ENCODE results near the gene UTP15.

UTP15 gene

DNA sequence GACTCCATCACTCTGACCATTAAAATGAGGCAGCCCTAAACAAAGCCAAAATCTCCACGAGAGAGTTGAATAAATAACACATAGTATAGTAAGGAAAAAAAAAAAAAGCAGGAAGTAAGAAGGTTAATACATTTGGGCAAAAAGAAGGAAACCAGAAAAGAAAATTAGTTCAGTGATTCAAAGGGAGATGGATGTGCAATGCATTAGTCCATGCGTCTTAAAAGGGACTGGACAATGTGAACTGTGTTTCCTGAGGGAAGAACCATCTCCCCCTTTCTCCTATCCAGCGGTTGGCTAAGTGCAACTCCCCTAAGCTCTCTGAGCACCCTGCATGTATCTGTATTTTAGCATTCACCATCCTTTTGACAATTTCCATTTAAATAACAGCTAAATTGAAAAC lies 1.5 kb upstream of the UTP15 start:
- no peak for DNase-seq

GRCh38 chr5:73564675-73565074 lies 868 bp upstream of the UTP15 start:
- Histone ChIP-seq H3K27me3 (replicated peaks; ENCODE audit: control insufficient read depth, insufficient read depth, low read length, poor library complexity, severe bottlenecking) (no peaks in the 10 kb centered on the region), H3K27ac (ENCODE audit: insufficient read depth, low read length, poor library complexity, severe bottlenecking) (peak overlapping the region; percentile 93), H3K4me3 (ENCODE audit: insufficient read depth, low read depth, low read length, poor library complexity, severe bottlenecking) (peak overlapping the region; percentile 69), H3K4me1 (ENCODE audit: control insufficient read depth, insufficient read depth, low read length, poor library complexity, severe bottlenecking) (peaks cover 13% of the 10 kb centered on the region), H3K9me3 (ENCODE audit: control insufficient read depth, low read length) (no peaks in the 10 kb centered on the region), H3K36me3 (ENCODE audit: control insufficient read depth, insufficient read depth, low read length) (peaks cover 13% of the 10 kb centered on the region)
- peak in 1 of 3 donors; percentile 0 for DNase-seq

More for the DNA sequence above, 1.5 kb upstream of the UTP15 start:
- H3K9me3 ChIP-seq (ENCODE audit: control insufficient read depth, low read length), result no peaks in the 10 kb centered on the region
- peaks cover 13% of the 10 kb centered on the region for H3K4me1 ChIP-seq (ENCODE audit: control insufficient read depth, insufficient read depth, low read length, poor library complexity, severe bottlenecking)
- peaks cover 13% of the 10 kb centered on the region for H3K36me3 ChIP-seq (ENCODE audit: control insufficient read depth, insufficient read depth, low read length)
- H3K27me3 ChIP-seq (replicated peaks; ENCODE audit: control insufficient read depth, insufficient read depth, low read length, poor library complexity, severe bottlenecking), result no peaks in the 10 kb centered on the region
- peak overlapping the region; percentile 69 for H3K4me3 ChIP-seq (ENCODE audit: insufficient read depth, low read depth, low read length, poor library complexity, severe bottlenecking)
- peak overlapping the region; percentile 93 for H3K27ac ChIP-seq (ENCODE audit: insufficient read depth, low read length, poor library complexity, severe bottlenecking)

- Histone ChIP-seq H3K4me1 (ENCODE audit: control insufficient read depth, insufficient read depth, low read length, poor library complexity, severe bottlenecking) (peaks cover 13% of the 10 kb centered on the region), H3K9me3 (ENCODE audit: control insufficient read depth, low read length) (no peaks in the 10 kb centered on the region), H3K27me3 (replicated peaks; ENCODE audit: control insufficient read depth, insufficient read depth, low read length, poor library complexity, severe bottlenecking) (no peaks in the 10 kb centered on the region), H3K4me3 (ENCODE audit: insufficient read depth, low read depth, low read length, poor library complexity, severe bottlenecking) (peak overlapping the region; percentile 69), H3K36me3 (ENCODE audit: control insufficient read depth, insufficient read depth, low read length) (peaks cover 9% of the 10 kb centered on the region), H3K27ac (ENCODE audit: insufficient read depth, low read length, poor library complexity, severe bottlenecking) (peak overlapping the region; percentile 93)
- no peak for DNase-seq
Measured at GRCh38 chr5:73565969-73566547, 515 bp downstream of the UTP15 start.

DNA sequence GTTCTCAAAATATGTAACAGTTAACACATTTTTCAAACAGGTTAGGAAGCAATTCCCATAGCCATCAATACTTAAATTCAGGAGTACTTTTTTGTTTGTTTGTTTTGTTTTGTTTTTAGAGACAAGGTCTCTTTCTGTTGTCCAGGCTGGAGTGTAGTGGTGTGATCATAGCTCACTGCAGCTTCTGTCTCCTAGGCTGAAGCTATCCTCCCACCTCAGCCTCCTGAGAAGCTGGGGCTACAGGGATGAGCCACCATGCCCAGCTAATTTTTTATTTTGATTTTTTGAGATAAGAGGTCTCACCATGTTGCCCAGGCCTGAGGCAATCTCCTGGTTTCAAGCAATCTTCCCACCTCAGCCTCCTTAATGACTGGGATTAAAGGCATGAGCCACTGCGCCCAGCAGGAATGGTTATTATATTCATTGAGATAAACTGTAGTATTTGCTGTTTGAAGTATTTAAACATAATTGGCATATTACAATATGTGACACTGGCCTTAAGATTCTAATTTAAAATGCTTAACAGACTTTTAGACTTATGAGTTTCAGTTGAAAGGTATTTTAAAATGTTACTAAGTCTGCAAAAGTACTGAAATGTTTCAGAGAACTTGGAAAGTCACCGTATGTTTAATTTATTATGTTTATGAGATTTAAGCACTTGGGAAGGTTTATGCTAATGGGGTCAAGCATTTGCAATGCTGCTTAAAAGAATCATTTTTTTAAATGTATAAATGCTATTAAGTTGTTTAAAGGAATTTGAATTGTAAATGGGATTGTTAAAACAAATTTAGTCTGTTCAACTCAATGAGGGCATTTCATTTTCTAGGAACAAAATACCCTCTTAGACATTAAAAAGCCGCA lies 17.0 kb downstream of the UTP15 start:
- H3K36me3 ChIP-seq (ENCODE audit: control insufficient read depth, insufficient read depth, low read length), result peaks cover 21% of the 10 kb centered on the region
- no peaks in the 10 kb centered on the region for H3K4me1 ChIP-seq (ENCODE audit: control insufficient read depth, insufficient read depth, low read length, poor library complexity, severe bottlenecking)
- no peak overlapping the region for H3K27ac ChIP-seq (ENCODE audit: insufficient read depth, low read length, poor library complexity, severe bottlenecking)
- no peak for DNase-seq
- H3K4me3 ChIP-seq (ENCODE audit: insufficient read depth, low read depth, low read length, poor library complexity, severe bottlenecking), result no peak overlapping the region
- no peaks in the 10 kb centered on the region for H3K27me3 ChIP-seq (replicated peaks; ENCODE audit: control insufficient read depth, insufficient read depth, low read length, poor library complexity, severe bottlenecking)
- H3K9me3 ChIP-seq (ENCODE audit: control insufficient read depth, low read length), result no peaks in the 10 kb centered on the region

- H3K4me3 ChIP-seq (ENCODE audit: insufficient read depth, low read depth, low read length, poor library complexity, severe bottlenecking), result no peak overlapping the region
- H3K27me3 ChIP-seq (replicated peaks; ENCODE audit: control insufficient read depth, insufficient read depth, low read length, poor library complexity, severe bottlenecking), result no peaks in the 10 kb centered on the region
- H3K36me3 ChIP-seq (ENCODE audit: control insufficient read depth, insufficient read depth, low read length), result no peaks in the 10 kb centered on the region
- H3K27ac ChIP-seq (ENCODE audit: insufficient read depth, low read length, poor library complexity, severe bottlenecking), result no peak overlapping the region
- no peaks in the 10 kb centered on the region for H3K4me1 ChIP-seq (ENCODE audit: control insufficient read depth, insufficient read depth, low read length, poor library complexity, severe bottlenecking)
- DNase-seq, result no peak
- H3K9me3 ChIP-seq (ENCODE audit: control insufficient read depth, low read length), result no peaks in the 10 kb centered on the region
Measured at GRCh38 chr5:73587923-73588322, 22.4 kb downstream of the UTP15 start.

- peak in 1 of 3 donors; percentile 24 for DNase-seq
- H3K27ac ChIP-seq (ENCODE audit: insufficient read depth, low read length, poor library complexity, severe bottlenecking), result no peak overlapping the region
Measured at GRCh38 chr5:73591102-73591695, 25.7 kb downstream of the UTP15 start.

GRCh38 chr5:73591698-73592501 lies 26.4 kb downstream of the UTP15 start:
- no peaks in the 10 kb centered on the region for H3K4me1 ChIP-seq (ENCODE audit: control insufficient read depth, insufficient read depth, low read length, poor library complexity, severe bottlenecking)
- H3K27me3 ChIP-seq (replicated peaks; ENCODE audit: control insufficient read depth, insufficient read depth, low read length, poor library complexity, severe bottlenecking), result no peaks in the 10 kb centered on the region
- H3K4me3 ChIP-seq (ENCODE audit: insufficient read depth, low read depth, low read length, poor library complexity, severe bottlenecking), result no peak overlapping the region
- H3K36me3 ChIP-seq (ENCODE audit: control insufficient read depth, insufficient read depth, low read length), result no peaks in the 10 kb centered on the region
- no peaks in the 10 kb centered on the region for H3K9me3 ChIP-seq (ENCODE audit: control insufficient read depth, low read length)
- no peak for DNase-seq
- H3K27ac ChIP-seq (ENCODE audit: insufficient read depth, low read length, poor library complexity, severe bottlenecking), result no peak overlapping the region

More at GRCh38 chr5:73591102-73591695, 25.7 kb downstream of the UTP15 start:
- H3K36me3 ChIP-seq (ENCODE audit: control insufficient read depth, insufficient read depth, low read length), result no peaks in the 10 kb centered on the region
- H3K27me3 ChIP-seq (replicated peaks; ENCODE audit: control insufficient read depth, insufficient read depth, low read length, poor library complexity, severe bottlenecking), result no peaks in the 10 kb centered on the region
- H3K4me3 ChIP-seq (ENCODE audit: insufficient read depth, low read depth, low read length, poor library complexity, severe bottlenecking), result no peak overlapping the region
- no peaks in the 10 kb centered on the region for H3K9me3 ChIP-seq (ENCODE audit: control insufficient read depth, low read length)
- no peaks in the 10 kb centered on the region for H3K4me1 ChIP-seq (ENCODE audit: control insufficient read depth, insufficient read depth, low read length, poor library complexity, severe bottlenecking)

DNA sequence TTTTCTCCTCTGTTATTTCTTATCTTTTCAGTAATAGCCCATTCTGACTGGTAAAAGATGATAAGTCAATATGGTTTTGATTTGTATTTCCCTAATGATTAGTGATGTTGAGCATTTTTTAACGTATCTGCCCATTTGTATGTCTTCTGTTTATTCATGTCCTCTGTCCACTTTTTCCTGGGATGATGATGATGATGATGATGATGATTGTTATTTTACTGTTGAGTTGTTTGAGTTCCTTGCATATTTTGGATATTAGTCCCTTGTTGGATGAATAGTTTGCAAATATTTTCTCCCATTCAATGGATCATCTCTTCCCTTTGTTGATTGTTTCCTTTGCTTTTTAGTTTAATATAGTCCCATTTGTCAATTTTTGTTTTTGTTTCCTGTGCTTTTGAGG lies 27.0 kb downstream of the UTP15 start:
- no peak overlapping the region for H3K4me3 ChIP-seq (ENCODE audit: insufficient read depth, low read depth, low read length, poor library complexity, severe bottlenecking)
- DNase-seq, result no peak
- no peak overlapping the region for H3K27ac ChIP-seq (ENCODE audit: insufficient read depth, low read length, poor library complexity, severe bottlenecking)

DNA sequence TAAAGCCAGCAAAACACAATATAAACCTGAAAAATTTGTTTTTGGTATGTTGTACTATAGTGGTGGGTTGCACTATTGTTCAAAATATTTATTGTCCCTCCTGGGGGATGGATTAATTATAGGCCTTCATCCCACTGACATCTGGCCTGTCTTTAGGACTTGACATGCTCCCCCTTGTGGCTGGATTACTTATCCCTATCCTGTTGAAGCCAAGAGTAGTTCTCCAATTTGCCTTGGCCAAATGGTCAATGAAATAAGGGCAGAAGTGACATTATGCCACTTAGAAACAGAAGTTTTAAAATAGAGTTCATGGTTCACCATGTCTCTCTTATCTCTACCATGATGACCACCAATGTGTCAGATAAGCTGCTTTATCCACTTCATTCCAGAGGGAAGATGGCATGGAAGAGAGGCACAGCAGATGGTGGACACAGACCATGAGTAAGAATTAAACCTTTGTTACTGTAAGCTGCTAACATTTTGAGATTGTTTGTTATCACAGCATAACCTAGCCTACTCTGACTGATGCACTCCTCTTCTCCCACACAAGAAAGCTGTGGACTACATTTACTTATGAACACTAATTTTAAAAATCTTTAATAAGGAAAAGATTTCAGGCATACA lies 31.3 kb downstream of the UTP15 start:
- no peaks in the 10 kb centered on the region for H3K9me3 ChIP-seq (ENCODE audit: control insufficient read depth, low read length)
- no peaks in the 10 kb centered on the region for H3K27me3 ChIP-seq (replicated peaks; ENCODE audit: control insufficient read depth, insufficient read depth, low read length, poor library complexity, severe bottlenecking)
- no peak for DNase-seq
- no peaks in the 10 kb centered on the region for H3K4me1 ChIP-seq (ENCODE audit: control insufficient read depth, insufficient read depth, low read length, poor library complexity, severe bottlenecking)
- no peak overlapping the region for H3K4me3 ChIP-seq (ENCODE audit: insufficient read depth, low read depth, low read length, poor library complexity, severe bottlenecking)
- no peaks in the 10 kb centered on the region for H3K36me3 ChIP-seq (ENCODE audit: control insufficient read depth, insufficient read depth, low read length)
- H3K27ac ChIP-seq (ENCODE audit: insufficient read depth, low read length, poor library complexity, severe bottlenecking), result no peak overlapping the region

More for the DNA sequence above, 27.0 kb downstream of the UTP15 start:
- H3K4me1 ChIP-seq (ENCODE audit: control insufficient read depth, insufficient read depth, low read length, poor library complexity, severe bottlenecking), result no peaks in the 10 kb centered on the region
- H3K36me3 ChIP-seq (ENCODE audit: control insufficient read depth, insufficient read depth, low read length), result no peaks in the 10 kb centered on the region
- H3K9me3 ChIP-seq (ENCODE audit: control insufficient read depth, low read length), result no peaks in the 10 kb centered on the region
- H3K27me3 ChIP-seq (replicated peaks; ENCODE audit: control insufficient read depth, insufficient read depth, low read length, poor library complexity, severe bottlenecking), result no peaks in the 10 kb centered on the region
